T-helper 17 cell (primary cell): Measurements from ENCODE around the gene ZNF808. TPM values are rescaled to one million over a fixed set of nuclear protein-coding genes. Genes with fewer than 3 reads are reported as not detected.
"Not testable (repeated sequence)": the region's sequence is repeated elsewhere in the genome, so short reads cannot be mapped to it uniquely, and the experiment has no call there.

Source experiments
- ATAC-seq: fragments of 150-1000 bp; cut with Tn5 transposase; 2 replicates; pipeline ENCODE4 v1.10.0; 2021; ENCODE audit warnings: mild to moderate bottlenecking, moderate library complexity
- DNase-seq, 3 donors: peaks; one replicate each; pipeline versions ENCODE4 v3.0.0 to v3.0.0-alpha.2; 2020 to 2021
- H3K9me3 ChIP-seq: one replicate; pipeline ENCODE4 v1.7.0; 2013; ENCODE audit warnings: low read length, mild to moderate bottlenecking; ENCODE audit not compliant: control insufficient read depth, poor library complexity, severe bottlenecking
- H3K27ac Mint-ChIP-seq: one replicate; pipeline ENCODE4 v1.8.0; 2022; ENCODE audit warnings: mild to moderate bottlenecking, moderate library complexity, mixed read lengths
- H3K27me3 Mint-ChIP-seq: one replicate; pipeline ENCODE4 v1.8.0; 2022; ENCODE audit warnings: mixed read lengths
- H3K36me3 Mint-ChIP-seq: one replicate; pipeline ENCODE4 v1.8.0; 2022; ENCODE audit warnings: low read depth, mixed read lengths
- H3K4me1 Mint-ChIP-seq: one replicate; pipeline ENCODE4 v1.8.0; 2022; ENCODE audit warnings: mild to moderate bottlenecking, mixed read lengths
- H3K4me3 Mint-ChIP-seq: one replicate; pipeline ENCODE4 v1.8.0; 2022; ENCODE audit warnings: mild to moderate bottlenecking, moderate library complexity, mixed read lengths
- total RNA-seq, 4 donors: library from RNA in 2 of 4; stranded (reverse) in 2 of 4; gene quantifications; one replicate each; pipeline ENCODE4 v1.2.3 and lab custom pipeline; 2022 to 2026

The ZNF808 gene
- total RNA-seq (10 to 100 TPM; 17.3 to 20.1 TPM), total RNA-seq (lab: John Stamatoyannopoulos, UW) (38.7 to 48.6 reads per million in 2 donors)

GRCh38 chr19:52527134-52527955 is at the start of gene ZNF808:
ZNF808 (plus strand) TSS chr19:52527668; CDS start chr19:52543285, 15,617 bp downstream.
- ATAC-seq (peak; percentile 94), DNase-seq (peak; percentile 86 to 98 (median 96))
- Mint-ChIP-seq H3K27ac (peak within 1 kb of the TSS; percentile 96), H3K27me3 (no peaks in the 10 kb centered on the region), H3K4me3 (peak within 1 kb of the TSS; percentile 97), H3K4me1 (peaks cover 19% of the 10 kb centered on the region), H3K36me3 (peaks cover 6% of the 10 kb centered on the region)
- H3K9me3 ChIP-seq = no peaks in the 10 kb centered on the region

DNA sequence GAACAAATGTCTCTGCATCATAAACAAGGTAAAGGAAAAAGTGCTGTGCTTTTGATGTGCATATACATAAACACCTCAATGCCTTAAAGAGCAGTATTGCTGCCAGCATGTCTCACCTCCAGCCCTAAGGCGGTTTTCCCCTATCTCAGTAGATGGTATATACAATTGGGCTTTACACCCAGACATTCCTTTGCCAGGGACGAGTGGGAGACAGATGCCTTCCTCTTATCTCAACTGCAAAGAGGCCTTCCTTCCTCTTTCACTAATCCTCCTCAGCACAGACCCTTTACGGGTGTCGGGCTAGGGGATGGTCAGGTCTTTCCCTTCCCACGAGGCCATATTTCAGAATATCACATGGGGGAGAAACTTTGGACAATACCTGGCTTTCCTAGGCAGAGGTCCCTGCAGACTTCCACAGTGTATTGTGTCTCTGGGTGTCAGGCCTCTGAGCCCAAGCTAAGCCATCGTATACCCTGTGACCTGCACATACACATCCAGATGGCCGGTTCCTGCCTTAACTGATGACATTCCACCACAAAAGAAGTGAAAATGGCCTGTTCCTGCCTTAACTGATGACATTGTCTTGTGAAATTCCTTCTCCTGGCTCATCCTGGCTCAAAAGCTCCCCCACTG is 43.2 kb upstream of the ZNF808 start:
- H3K27me3 Mint-ChIP-seq, H3K9me3 ChIP-seq, ATAC-seq, DNase-seq, H3K4me3 Mint-ChIP-seq, H3K36me3 Mint-ChIP-seq, H3K4me1 Mint-ChIP-seq, H3K27ac Mint-ChIP-seq: not testable (repeated sequence)

- not testable (repeated sequence) for H3K4me1 Mint-ChIP-seq, ATAC-seq, H3K4me3 Mint-ChIP-seq, H3K9me3 ChIP-seq, H3K36me3 Mint-ChIP-seq, DNase-seq, H3K27ac Mint-ChIP-seq, H3K27me3 Mint-ChIP-seq
Measured at GRCh38 chr19:52485064-52485463, 42.4 kb upstream of the ZNF808 start.

DNA sequence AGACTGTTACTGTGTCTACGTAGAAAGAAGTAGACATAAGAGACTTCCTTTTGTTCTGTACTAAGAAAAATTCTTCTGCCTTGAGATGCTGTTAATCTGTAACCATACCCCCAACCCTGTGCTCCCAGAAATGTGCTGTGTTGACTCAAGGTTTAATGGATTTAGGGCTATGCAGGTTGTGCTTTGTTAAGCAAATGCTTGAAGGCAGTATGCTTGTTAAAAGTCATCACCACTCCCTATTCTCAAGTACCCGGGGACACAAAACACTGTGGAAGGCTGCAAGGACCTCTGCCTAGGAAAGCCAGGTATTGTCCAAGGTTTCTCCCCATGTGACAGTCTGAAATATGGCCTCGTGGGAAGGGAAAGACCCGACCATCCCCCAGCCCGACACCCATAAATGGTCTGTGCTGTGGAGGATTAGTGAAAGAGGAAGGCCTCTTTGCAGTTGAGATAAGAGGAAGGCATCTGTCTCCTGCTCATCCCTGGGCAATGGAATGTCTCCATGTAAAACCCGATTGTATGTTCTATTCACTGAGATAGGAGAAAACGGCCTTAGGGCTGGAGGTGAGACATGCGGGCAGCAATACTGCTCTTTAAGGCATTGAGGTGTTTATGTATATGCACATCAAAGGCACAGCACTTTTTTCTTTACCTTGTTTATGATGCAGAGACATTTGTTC is 41.8 kb upstream of the ZNF808 start:
- ATAC-seq, H3K9me3 ChIP-seq, H3K27me3 Mint-ChIP-seq, H3K27ac Mint-ChIP-seq, H3K36me3 Mint-ChIP-seq, H3K4me3 Mint-ChIP-seq, H3K4me1 Mint-ChIP-seq, DNase-seq: not testable (repeated sequence)

- Mint-ChIP-seq H3K36me3 (peaks cover 3% of the 10 kb centered on the region), H3K27ac (no peak overlapping the region), H3K27me3 (no peaks in the 10 kb centered on the region), H3K4me1 (no peaks in the 10 kb centered on the region), H3K4me3 (no peak overlapping the region)
- ATAC-seq (no peak), DNase-seq (no peak)
- no peaks in the 10 kb centered on the region for H3K9me3 ChIP-seq
Measured at GRCh38 chr19:52492201-52492993, 35.1 kb upstream of the ZNF808 start.

DNA sequence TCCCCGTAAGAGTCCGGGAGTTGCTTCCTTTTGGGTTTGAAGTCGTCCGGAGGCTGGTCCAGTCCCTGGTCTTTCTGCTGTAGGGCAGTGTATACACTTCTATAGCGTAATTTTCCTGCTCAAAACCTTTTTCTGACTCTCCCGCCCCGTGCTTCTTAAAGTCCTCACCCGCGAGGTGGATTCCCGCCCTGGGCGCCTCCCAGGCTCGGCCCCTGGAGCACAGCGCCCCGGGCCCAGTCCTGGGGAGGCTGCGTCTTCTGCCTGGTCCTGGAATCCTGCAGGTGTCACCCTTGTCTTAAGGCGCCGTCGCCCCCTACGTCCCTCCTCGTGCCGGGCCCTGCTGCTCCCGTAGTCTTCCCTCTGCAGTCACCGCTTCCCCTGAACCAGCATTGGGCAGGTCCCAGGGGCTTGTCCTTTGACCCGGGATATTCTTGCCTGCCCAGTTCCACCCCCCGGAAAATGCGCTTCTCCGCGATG is 34.4 kb upstream of the ZNF808 start:
- Mint-ChIP-seq H3K27me3 (no peaks in the 10 kb centered on the region), H3K27ac (no peak overlapping the region), H3K4me3 (no peak overlapping the region), H3K36me3 (peaks cover 3% of the 10 kb centered on the region), H3K4me1 (no peaks in the 10 kb centered on the region)
- ATAC-seq = no peak
- no peak for DNase-seq
- no peaks in the 10 kb centered on the region for H3K9me3 ChIP-seq

DNA sequence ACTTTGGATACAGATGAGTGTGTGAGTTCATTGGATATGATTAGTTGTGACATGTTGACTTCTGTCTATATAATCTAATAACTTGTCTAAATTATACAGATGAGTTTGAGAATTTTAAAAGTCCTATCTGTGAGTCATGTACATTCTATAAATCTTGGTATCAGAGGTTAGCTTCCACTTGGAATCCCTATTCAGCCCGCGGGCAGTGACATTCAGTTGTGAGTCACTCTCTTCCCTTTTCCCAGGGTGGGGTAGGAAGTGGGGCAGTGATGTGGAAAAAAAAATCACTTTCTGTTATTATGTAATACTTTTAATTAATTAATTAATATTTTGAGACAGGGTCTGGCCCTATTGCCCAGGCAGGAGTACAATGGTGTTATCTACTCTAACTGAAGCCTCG is 33.0 kb upstream of the ZNF808 start:
- no peaks in the 10 kb centered on the region for H3K4me1 Mint-ChIP-seq
- ATAC-seq (no peak), DNase-seq (no peak)
- H3K27me3 Mint-ChIP-seq = no peaks in the 10 kb centered on the region
- H3K9me3 ChIP-seq = peaks cover 3% of the 10 kb centered on the region
- no peak overlapping the region for H3K4me3 Mint-ChIP-seq
- H3K36me3 Mint-ChIP-seq = peaks cover 3% of the 10 kb centered on the region
- no peak overlapping the region for H3K27ac Mint-ChIP-seq

GRCh38 chr19:52498571-52498970 is 28.9 kb upstream of the ZNF808 start:
- Mint-ChIP-seq H3K4me3 (no peak overlapping the region), H3K4me1 (no peaks in the 10 kb centered on the region), H3K36me3 (peaks cover 2% of the 10 kb centered on the region), H3K27me3 (no peaks in the 10 kb centered on the region), H3K27ac (no peak overlapping the region)
- ATAC-seq (no peak), DNase-seq (no peak)
- peaks cover 3% of the 10 kb centered on the region for H3K9me3 ChIP-seq

- H3K27me3 Mint-ChIP-seq, H3K27ac Mint-ChIP-seq, DNase-seq, H3K36me3 Mint-ChIP-seq, ATAC-seq, H3K9me3 ChIP-seq, H3K4me3 Mint-ChIP-seq, H3K4me1 Mint-ChIP-seq: not testable (repeated sequence)
Measured at GRCh38 chr19:52500474-52500873, 27.0 kb upstream of the ZNF808 start.

DNA sequence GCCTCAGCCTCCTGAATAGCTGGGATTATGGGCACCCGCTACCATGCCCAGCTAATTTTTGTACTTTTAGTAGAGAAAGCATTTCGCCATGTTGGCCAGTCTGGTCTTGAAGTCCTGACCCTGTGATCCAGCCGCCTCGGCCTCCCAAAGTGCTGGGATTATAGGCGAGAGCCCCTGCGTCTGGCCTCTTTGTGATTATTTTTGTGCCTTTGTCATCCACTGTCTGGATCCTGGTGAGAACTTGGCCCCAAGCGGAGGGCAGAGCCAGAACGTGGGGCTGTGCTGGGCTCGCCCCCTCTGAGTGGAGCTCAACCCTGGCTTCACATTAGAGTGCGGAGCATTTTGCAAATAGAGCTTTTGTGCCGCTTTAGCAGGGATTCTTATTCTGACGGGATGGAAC is 26.5 kb upstream of the ZNF808 start:
- H3K27ac Mint-ChIP-seq, H3K36me3 Mint-ChIP-seq, H3K9me3 ChIP-seq, ATAC-seq, H3K27me3 Mint-ChIP-seq, DNase-seq, H3K4me1 Mint-ChIP-seq, H3K4me3 Mint-ChIP-seq: not testable (repeated sequence)

- H3K4me3 Mint-ChIP-seq = no peak overlapping the region
- peaks cover 8% of the 10 kb centered on the region for H3K9me3 ChIP-seq
- ATAC-seq = no peak
- no peak for DNase-seq
- H3K36me3 Mint-ChIP-seq = peaks cover 2% of the 10 kb centered on the region
- no peaks in the 10 kb centered on the region for H3K4me1 Mint-ChIP-seq
- H3K27ac Mint-ChIP-seq = no peak overlapping the region
- no peaks in the 10 kb centered on the region for H3K27me3 Mint-ChIP-seq
Measured at GRCh38 chr19:52507266-52507665, 20.2 kb upstream of the ZNF808 start.

DNA sequence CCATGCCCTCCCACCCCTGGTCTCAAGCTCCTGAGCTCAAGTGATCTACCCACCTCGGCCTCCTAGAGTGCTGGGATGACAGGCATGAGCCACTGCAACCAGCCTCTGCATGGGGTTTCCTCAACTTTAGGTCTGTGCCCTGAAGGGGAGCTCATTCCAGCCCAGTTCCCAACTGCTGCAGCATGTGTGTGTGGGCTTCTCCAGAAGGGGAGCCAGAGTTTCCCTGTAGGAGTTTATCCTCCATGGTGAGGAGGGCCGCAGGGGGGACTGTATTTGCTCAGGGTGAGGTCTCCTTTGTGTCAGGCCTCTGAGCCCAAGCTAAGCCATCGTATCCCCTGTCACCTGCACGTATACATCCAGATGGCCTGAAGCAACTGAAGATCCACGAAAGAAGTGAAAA is 11.3 kb upstream of the ZNF808 start:
- ATAC-seq = no peak
- Mint-ChIP-seq H3K27ac (no peak overlapping the region), H3K36me3 (no peaks in the 10 kb centered on the region), H3K4me1 (no peaks in the 10 kb centered on the region), H3K4me3 (no peak overlapping the region), H3K27me3 (no peaks in the 10 kb centered on the region)
- no peak for DNase-seq
- H3K9me3 ChIP-seq = no peaks in the 10 kb centered on the region

DNA sequence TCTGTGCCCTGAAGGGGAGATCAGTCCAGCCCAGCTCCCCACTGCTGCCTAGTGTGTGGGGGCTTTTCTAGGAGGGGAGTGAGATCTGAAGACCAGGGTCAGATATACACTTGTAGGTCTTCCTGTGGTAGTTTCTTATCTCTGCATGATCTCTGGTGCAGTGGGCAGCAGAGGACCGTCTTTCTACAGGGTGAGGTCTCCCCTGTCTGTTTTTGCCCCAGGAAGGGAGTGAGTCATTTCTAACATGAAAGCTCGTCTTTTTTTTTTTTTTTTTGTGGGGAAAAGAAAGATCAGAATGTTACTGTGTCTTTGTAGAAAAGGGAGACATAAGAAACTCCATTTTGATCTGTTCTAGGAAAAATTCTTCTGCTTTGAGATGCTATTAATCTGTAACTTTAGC is 8.8 kb upstream of the ZNF808 start:
- no peaks in the 10 kb centered on the region for H3K9me3 ChIP-seq
- Mint-ChIP-seq H3K4me3 (no peak overlapping the region), H3K27ac (no peak overlapping the region), H3K4me1 (no peaks in the 10 kb centered on the region), H3K36me3 (no peaks in the 10 kb centered on the region), H3K27me3 (no peaks in the 10 kb centered on the region)
- DNase-seq = no peak
- ATAC-seq = no peak
